ENCODE results near the gene SDS.

- TF ChIP-seq POLR2A (IDR thresholded peaks at IDR 0.05; ENCODE audit: extremely low read depth, insufficient read length) = peak; percentile 74
- TF ChIP-seq, protein P1, sequence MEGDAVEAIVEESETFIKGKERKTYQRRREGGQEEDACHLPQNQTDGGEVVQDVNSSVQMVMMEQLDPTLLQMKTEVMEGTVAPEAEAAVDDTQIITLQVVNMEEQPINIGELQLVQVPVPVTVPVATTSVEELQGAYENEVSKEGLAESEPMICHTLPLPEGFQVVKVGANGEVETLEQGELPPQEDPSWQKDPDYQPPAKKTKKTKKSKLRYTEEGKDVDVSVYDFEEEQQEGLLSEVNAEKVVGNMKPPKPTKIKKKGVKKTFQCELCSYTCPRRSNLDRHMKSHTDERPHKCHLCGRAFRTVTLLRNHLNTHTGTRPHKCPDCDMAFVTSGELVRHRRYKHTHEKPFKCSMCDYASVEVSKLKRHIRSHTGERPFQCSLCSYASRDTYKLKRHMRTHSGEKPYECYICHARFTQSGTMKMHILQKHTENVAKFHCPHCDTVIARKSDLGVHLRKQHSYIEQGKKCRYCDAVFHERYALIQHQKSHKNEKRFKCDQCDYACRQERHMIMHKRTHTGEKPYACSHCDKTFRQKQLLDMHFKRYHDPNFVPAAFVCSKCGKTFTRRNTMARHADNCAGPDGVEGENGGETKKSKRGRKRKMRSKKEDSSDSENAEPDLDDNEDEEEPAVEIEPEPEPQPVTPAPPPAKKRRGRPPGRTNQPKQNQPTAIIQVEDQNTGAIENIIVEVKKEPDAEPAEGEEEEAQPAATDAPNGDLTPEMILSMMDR (IDR thresholded peaks at IDR 0.05; ENCODE audit: low read depth, low read length) = no peak
Measured at GRCh38 chr12:113422030-113422885, 18.6 kb upstream of the SDS start, which contains the start of gene SDSL.

All from NB4 (cell line).